Measurements from ENCODE around the gene EFHB.
"Not testable (repeated sequence)": the region's sequence is repeated elsewhere in the genome, so short reads cannot be mapped to it uniquely, and the experiment has no call there.

EFHB gene

GRCh38 chr3:19903649-19904048 is 30.4 kb downstream of the EFHB start:
- no peak for TF ChIP-seq CTCF (conservative IDR thresholded peaks at IDR 0.05; ENCODE audit: low read depth, low read length)
- DNase-seq (ENCODE audit: low read depth) = no peak
- H3K4me3 ChIP-seq (ENCODE audit: low read length) = no peak overlapping the region

GRCh38 chr3:19901918-19902317 is 32.1 kb downstream of the EFHB start:
- no peak for TF ChIP-seq CTCF (conservative IDR thresholded peaks at IDR 0.05; ENCODE audit: low read depth, low read length)
- no peak overlapping the region for H3K4me3 ChIP-seq (ENCODE audit: low read length)
- DNase-seq (ENCODE audit: low read depth) = no peak

GRCh38 chr3:19901337-19901736 is 32.7 kb downstream of the EFHB start:
- no peak for DNase-seq (ENCODE audit: low read depth)
- H3K4me3 ChIP-seq (ENCODE audit: low read length) = no peak overlapping the region
- TF ChIP-seq CTCF (conservative IDR thresholded peaks at IDR 0.05; ENCODE audit: low read depth, low read length) = no peak

- not testable (repeated sequence) for DNase-seq (ENCODE audit: low read depth); H3K4me3 ChIP-seq (ENCODE audit: low read length)
Observed at GRCh38 chr3:19899833-19900232, 34.2 kb downstream of the EFHB start.

- no peak overlapping the region for H3K4me3 ChIP-seq (ENCODE audit: low read length)
- TF ChIP-seq CTCF (conservative IDR thresholded peaks at IDR 0.05; ENCODE audit: low read depth, low read length) = no peak
- no peak for DNase-seq (ENCODE audit: low read depth)
Observed at GRCh38 chr3:19899264-19899663, 34.8 kb downstream of the EFHB start.

GRCh38 chr3:19898721-19899120 is 35.3 kb downstream of the EFHB start:
- H3K4me3 ChIP-seq (ENCODE audit: low read length) = peak overlapping the region; percentile 5
- TF ChIP-seq CTCF (conservative IDR thresholded peaks at IDR 0.05; ENCODE audit: low read depth, low read length) = no peak
- no peak for DNase-seq (ENCODE audit: low read depth)

GRCh38 chr3:19891740-19892139 is 42.3 kb downstream of the EFHB start:
- no peak overlapping the region for H3K4me3 ChIP-seq (ENCODE audit: low read length)
- TF ChIP-seq CTCF (conservative IDR thresholded peaks at IDR 0.05; ENCODE audit: low read depth, low read length) = no peak
- no peak for DNase-seq (ENCODE audit: low read depth)
